Mesothelial cell of epicardium (in vitro differentiated cells): ENCODE results near the gene OTOG. TPM values are rescaled to one million over a fixed set of nuclear protein-coding genes. Genes with fewer than 3 reads are reported as not detected.

Experiments
- DNase-seq, 2 experiments: peaks; one replicate each; pipeline ENCODE4 v3.0.0; 2021; ENCODE audit warnings: low spot score in 2 of 2; ENCODE audit not compliant: unreplicated experiment in 2 of 2
- H3K27ac Mint-ChIP-seq: 2 replicates; pipeline ENCODE4 v1.8.0; 2021; ENCODE audit warnings: mixed read lengths
- H3K27me3 Mint-ChIP-seq: 2 replicates; pipeline ENCODE4 v1.8.0; 2021; ENCODE audit warnings: low read depth, mixed read lengths
- H3K36me3 Mint-ChIP-seq: 2 replicates; pipeline ENCODE4 v1.8.0; 2021; ENCODE audit warnings: mixed read lengths
- H3K4me1 Mint-ChIP-seq: 2 replicates; pipeline ENCODE4 v1.8.0; 2021; ENCODE audit warnings: mixed read lengths
- H3K4me3 Mint-ChIP-seq: 2 replicates; pipeline ENCODE4 v1.8.0; 2021; ENCODE audit warnings: mild to moderate bottlenecking, moderate library complexity, mixed read lengths
- H3K9me3 Mint-ChIP-seq: 2 replicates; pipeline ENCODE4 v1.8.0; 2021; ENCODE audit warnings: mixed read lengths
- CTCF ChIP-seq: fragments of 200-600 bp; sonication (generic); IDR thresholded peaks from one replicate; pipeline ENCODE4 v1.5.0; 2021; ENCODE audit warnings: antibody characterized with exemption; ENCODE audit not compliant: unreplicated experiment
- total RNA-seq: library from RNA; stranded (reverse); gene quantifications from 3 replicates; pipeline ENCODE4 v1.2.1, GENCODE V29; 2021

OTOG gene
- total RNA-seq, 1 donor from 2014 or later: 1.8 TPM

DNA sequence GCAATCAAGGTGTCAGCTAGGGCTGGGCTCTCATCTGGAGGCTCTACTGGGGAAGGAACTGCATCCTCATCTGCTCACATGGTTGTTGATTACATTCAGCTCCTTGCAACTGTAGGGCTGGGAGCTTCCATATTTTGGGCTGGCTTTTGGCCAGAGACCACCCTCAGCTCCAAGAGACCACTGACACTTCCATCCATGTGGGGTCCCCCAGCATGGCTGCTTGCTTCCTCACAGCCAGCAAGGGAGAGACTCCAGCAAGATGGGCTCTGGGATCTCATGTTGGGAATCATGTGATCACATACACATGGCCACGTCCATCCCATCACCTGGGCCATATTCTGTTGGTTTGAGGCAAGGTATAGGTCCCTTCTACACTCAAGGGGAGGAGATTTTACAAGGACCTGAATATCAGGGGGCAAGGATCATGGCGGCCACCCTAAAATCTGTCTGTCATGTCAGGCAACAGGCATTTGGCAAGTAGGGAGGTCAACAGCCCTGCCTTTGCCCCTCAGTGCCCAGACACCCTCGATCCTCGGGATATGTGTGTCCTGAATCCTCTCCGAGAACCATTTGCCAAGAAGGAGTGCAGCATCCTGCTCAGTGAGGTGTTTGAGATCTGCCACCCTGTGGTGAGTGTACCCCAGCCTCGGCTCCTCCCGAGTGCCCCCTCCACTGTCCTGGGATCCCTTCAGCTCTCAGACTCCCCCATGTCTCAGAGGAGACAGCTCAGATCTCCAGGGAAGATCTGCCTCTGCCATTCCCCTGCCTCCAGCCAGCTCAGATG lies 48.7 kb downstream of the OTOG start:
- H3K36me3 Mint-ChIP-seq: no peaks in the 10 kb centered on the region
- no peak for TF ChIP-seq CTCF
- no peak overlapping the region for H3K4me3 Mint-ChIP-seq
- no peaks in the 10 kb centered on the region for H3K4me1 Mint-ChIP-seq
- no peak overlapping the region for H3K27ac Mint-ChIP-seq
- H3K27me3 Mint-ChIP-seq: peaks cover 57% of the 10 kb centered on the region
- no peaks in the 10 kb centered on the region for H3K9me3 Mint-ChIP-seq
- DNase-seq: peak in 1 of 2 experiments; percentile 9

DNA sequence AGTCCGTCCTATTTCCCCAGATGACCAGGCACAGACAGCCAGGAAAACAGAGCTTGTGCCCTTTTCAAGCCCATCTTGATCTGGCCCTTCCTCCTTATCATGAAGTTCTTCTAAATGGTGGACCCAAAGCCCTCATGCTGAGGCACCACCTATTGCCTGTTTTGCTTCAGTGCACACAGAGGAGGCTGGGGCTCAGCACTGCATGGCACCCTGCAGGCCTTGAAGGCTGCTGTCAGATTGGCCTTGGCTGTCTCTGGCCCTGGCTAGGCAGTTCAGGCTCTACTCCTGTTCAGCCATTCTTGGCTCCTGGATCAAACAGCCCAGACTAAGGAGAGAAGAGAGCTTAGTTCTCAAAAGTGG lies 49.2 kb downstream of the OTOG start:
- Mint-ChIP-seq H3K4me3 (no peak overlapping the region), H3K4me1 (no peaks in the 10 kb centered on the region), H3K9me3 (no peaks in the 10 kb centered on the region), H3K36me3 (no peaks in the 10 kb centered on the region), H3K27ac (no peak overlapping the region), H3K27me3 (peaks cover 62% of the 10 kb centered on the region)
- TF ChIP-seq CTCF: no peak
- peak in 1 of 2 experiments; percentile 20 for DNase-seq

GRCh38 chr11:17596711-17597110 lies 49.7 kb downstream of the OTOG start:
- Mint-ChIP-seq H3K9me3 (no peaks in the 10 kb centered on the region), H3K4me1 (no peaks in the 10 kb centered on the region), H3K4me3 (no peak overlapping the region), H3K27ac (no peak overlapping the region), H3K27me3 (peaks cover 66% of the 10 kb centered on the region), H3K36me3 (no peaks in the 10 kb centered on the region)
- TF ChIP-seq CTCF: no peak
- peak in 1 of 2 experiments; percentile 22 for DNase-seq

DNA sequence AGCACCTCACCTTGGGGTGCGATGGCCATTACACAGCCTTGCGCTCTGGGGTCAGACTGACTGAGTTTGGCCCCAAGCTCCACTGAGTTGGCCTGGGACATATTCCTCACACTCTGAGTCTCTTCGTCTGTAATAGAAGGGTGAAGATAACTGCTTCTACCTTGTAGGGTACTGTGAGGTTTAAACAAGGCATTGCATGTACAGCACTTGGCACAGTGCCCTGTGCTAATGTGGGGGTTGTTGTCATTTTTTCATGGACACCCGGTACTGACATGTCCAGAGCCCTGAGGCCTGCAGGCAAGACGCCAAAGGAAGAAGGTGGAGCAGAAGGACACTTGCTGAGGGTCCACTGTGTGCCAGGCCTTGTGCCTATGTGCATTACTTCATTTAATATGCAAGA lies 50.7 kb downstream of the OTOG start:
- no peak overlapping the region for H3K4me3 Mint-ChIP-seq
- H3K4me1 Mint-ChIP-seq: no peaks in the 10 kb centered on the region
- no peak for TF ChIP-seq CTCF
- H3K27ac Mint-ChIP-seq: no peak overlapping the region
- H3K9me3 Mint-ChIP-seq: no peaks in the 10 kb centered on the region
- H3K27me3 Mint-ChIP-seq: peaks cover 66% of the 10 kb centered on the region
- no peaks in the 10 kb centered on the region for H3K36me3 Mint-ChIP-seq
- no peak for DNase-seq

GRCh38 chr11:17598700-17599459 lies 51.8 kb downstream of the OTOG start:
- peaks cover 63% of the 10 kb centered on the region for H3K27me3 Mint-ChIP-seq
- peak; percentile 97 for TF ChIP-seq CTCF
- no peaks in the 10 kb centered on the region for H3K4me1 Mint-ChIP-seq
- no peak overlapping the region for H3K27ac Mint-ChIP-seq
- H3K36me3 Mint-ChIP-seq: no peaks in the 10 kb centered on the region
- H3K4me3 Mint-ChIP-seq: no peak overlapping the region
- no peaks in the 10 kb centered on the region for H3K9me3 Mint-ChIP-seq
- DNase-seq: peak; percentile 63 to 89
